Measurements from ENCODE around the gene COQ8A. TPM values are rescaled to one million over a fixed set of nuclear protein-coding genes. Genes with fewer than 3 reads are reported as not detected.

Gene COQ8A
- polyA plus RNA-seq, 6 donors from 2014 or later, result 35.7 to 63.4 (median 53.9) TPM

- ATAC-seq (ENCODE audit: low read depth in 2 of 2), result no peak
These were observed 41.7 kb downstream of the COQ8A start for GRCh38 chr1:226981838-226982237.

GRCh38 chr1:226982451-226983177 is 42.5 kb downstream of the COQ8A start:
- H3K36me3 Mint-ChIP-seq, result peaks cover 0 to 16% of the 10 kb centered on the region in 2 donors

More at GRCh38 chr1:226981838-226982237, 41.7 kb downstream of the COQ8A start:
- DNase-seq, result no peak
- Mint-ChIP-seq H3K9me3 (no peaks in the 10 kb centered on the region), H3K4me1 (peaks cover 0 to 4% (median 0%) of the 10 kb centered on the region in 3 donors), H3K27me3 (no peaks in the 10 kb centered on the region), H3K36me3 (peaks cover 0 to 12% of the 10 kb centered on the region in 2 donors), H3K4me3 (no peak overlapping the region), H3K27ac (no peak overlapping the region)

GRCh38 chr1:226983247-226983991 is 43.3 kb downstream of the COQ8A start:
- Mint-ChIP-seq H3K27ac (peak overlapping the region in 1 of 6 donors; percentile 51), H3K4me1 (peaks cover 0 to 8% (median 0%) of the 10 kb centered on the region in 3 donors), H3K36me3 (peaks cover 0 to 16% of the 10 kb centered on the region in 2 donors), H3K9me3 (no peaks in the 10 kb centered on the region), H3K27me3 (no peaks in the 10 kb centered on the region), H3K4me3 (no peak overlapping the region)
- ATAC-seq (ENCODE audit: low read depth in 2 of 2) (no peak), DNase-seq (no peak)

More at GRCh38 chr1:226982451-226983177, 42.5 kb downstream of the COQ8A start:
- DNase-seq, result no peak
- H3K27me3 Mint-ChIP-seq, result no peaks in the 10 kb centered on the region
- no peak overlapping the region for H3K4me3 Mint-ChIP-seq
- peaks cover 0 to 4% (median 2%) of the 10 kb centered on the region in 3 donors for H3K4me1 Mint-ChIP-seq
- ATAC-seq (ENCODE audit: low read depth in 2 of 2), result no peak
- no peaks in the 10 kb centered on the region for H3K9me3 Mint-ChIP-seq
- peak overlapping the region in 2 of 6 donors; percentile 32 to 51 for H3K27ac Mint-ChIP-seq

GRCh38 chr1:226983992-226984364 is 43.9 kb downstream of the COQ8A start:
- H3K27ac Mint-ChIP-seq, result peak overlapping the region in 3 of 6 donors; percentile 18 to 33 (median 20)
- ATAC-seq (ENCODE audit: low read depth in 2 of 2), result no peak
- H3K36me3 Mint-ChIP-seq, result peaks cover 0 to 16% of the 10 kb centered on the region in 2 donors
- H3K27me3 Mint-ChIP-seq, result no peaks in the 10 kb centered on the region
- peaks cover 0 to 14% (median 0%) of the 10 kb centered on the region in 3 donors for H3K4me1 Mint-ChIP-seq
- no peak for DNase-seq
- no peak overlapping the region for H3K4me3 Mint-ChIP-seq
- H3K9me3 Mint-ChIP-seq, result no peaks in the 10 kb centered on the region

- H3K4me3 Mint-ChIP-seq, result no peak overlapping the region
- DNase-seq (no peak), ATAC-seq (ENCODE audit: low read depth in 2 of 2) (no peak)
- no peaks in the 10 kb centered on the region for H3K27me3 Mint-ChIP-seq
- H3K27ac Mint-ChIP-seq, result peak overlapping the region in 3 of 6 donors; percentile 18 to 41 (median 24)
- peaks cover 0 to 16% of the 10 kb centered on the region in 2 donors for H3K36me3 Mint-ChIP-seq
- H3K9me3 Mint-ChIP-seq, result no peaks in the 10 kb centered on the region
- H3K4me1 Mint-ChIP-seq, result peaks cover 6 to 21% (median 6%) of the 10 kb centered on the region in 3 donors
These were observed 44.6 kb downstream of the COQ8A start for GRCh38 chr1:226984521-226985238.

GRCh38 chr1:226985239-226985838 is 45.2 kb downstream of the COQ8A start:
- Mint-ChIP-seq H3K4me3 (no peak overlapping the region), H3K27me3 (no peaks in the 10 kb centered on the region), H3K36me3 (peaks cover 0 to 16% of the 10 kb centered on the region in 2 donors), H3K4me1 (peaks cover 12 to 27% (median 13%) of the 10 kb centered on the region in 3 donors), H3K9me3 (no peaks in the 10 kb centered on the region), H3K27ac (peak overlapping the region in 2 of 6 donors; percentile 18 to 60)
- DNase-seq (no peak), ATAC-seq (ENCODE audit: low read depth in 2 of 2) (no peak)

GRCh38 chr1:226985839-226986463 is 45.9 kb downstream of the COQ8A start:
- DNase-seq (no peak), ATAC-seq (ENCODE audit: low read depth in 2 of 2) (no peak)
- Mint-ChIP-seq H3K27me3 (no peaks in the 10 kb centered on the region), H3K4me3 (peak overlapping the region in 1 of 8 donors; percentile 69), H3K9me3 (no peaks in the 10 kb centered on the region), H3K36me3 (peaks cover 0 to 16% of the 10 kb centered on the region in 2 donors), H3K27ac (peak overlapping the region in 3 of 6 donors; percentile 20 to 60 (median 32)), H3K4me1 (peaks cover 16 to 33% (median 16%) of the 10 kb centered on the region in 3 donors)

- ATAC-seq (ENCODE audit: low read depth in 2 of 2) (no peak), DNase-seq (no peak)
- peak overlapping the region in 1 of 6 donors; percentile 56 for H3K27ac Mint-ChIP-seq
- H3K4me1 Mint-ChIP-seq, result peaks cover 16 to 33% (median 16%) of the 10 kb centered on the region in 3 donors
- no peaks in the 10 kb centered on the region for H3K9me3 Mint-ChIP-seq
- H3K36me3 Mint-ChIP-seq, result peaks cover 0 to 16% of the 10 kb centered on the region in 2 donors
- H3K27me3 Mint-ChIP-seq, result no peaks in the 10 kb centered on the region
- no peak overlapping the region for H3K4me3 Mint-ChIP-seq
These were observed 46.5 kb downstream of the COQ8A start for GRCh38 chr1:226986496-226987178.

- Mint-ChIP-seq H3K9me3 (no peaks in the 10 kb centered on the region), H3K4me3 (no peak overlapping the region), H3K27me3 (no peaks in the 10 kb centered on the region), H3K27ac (peak overlapping the region in 2 of 6 donors; percentile 70 to 88), H3K4me1 (peaks cover 16 to 33% (median 16%) of the 10 kb centered on the region in 3 donors), H3K36me3 (peaks cover 0 to 16% of the 10 kb centered on the region in 2 donors)
- DNase-seq, result no peak
- ATAC-seq (ENCODE audit: low read depth in 2 of 2), result no peak
These were observed 47.1 kb downstream of the COQ8A start for GRCh38 chr1:226987179-226987536.

- Mint-ChIP-seq H3K27me3 (no peaks in the 10 kb centered on the region), H3K4me3 (no peak overlapping the region), H3K36me3 (peaks cover 0 to 16% of the 10 kb centered on the region in 2 donors), H3K4me1 (peaks cover 16 to 33% (median 16%) of the 10 kb centered on the region in 3 donors), H3K9me3 (no peaks in the 10 kb centered on the region), H3K27ac (peak overlapping the region in 5 of 6 donors; percentile 21 to 88 (median 70))
- ATAC-seq (ENCODE audit: low read depth in 2 of 2) (no peak), DNase-seq (no peak)
These were observed 47.7 kb downstream of the COQ8A start for GRCh38 chr1:226987623-226988333.

- peaks cover 16 to 33% (median 16%) of the 10 kb centered on the region in 3 donors for H3K4me1 Mint-ChIP-seq
- H3K27me3 Mint-ChIP-seq, result no peaks in the 10 kb centered on the region
- peak overlapping the region in 5 of 6 donors; percentile 21 to 83 (median 69) for H3K27ac Mint-ChIP-seq
- DNase-seq, result no peak
- no peaks in the 10 kb centered on the region for H3K9me3 Mint-ChIP-seq
- no peak for ATAC-seq (ENCODE audit: low read depth in 2 of 2)
- H3K36me3 Mint-ChIP-seq, result peaks cover 0 to 16% of the 10 kb centered on the region in 2 donors
- H3K4me3 Mint-ChIP-seq, result no peak overlapping the region
These were observed 48.2 kb downstream of the COQ8A start for GRCh38 chr1:226988334-226988666.

All from naive B cell (primary cell).